Epithelial cell of esophagus (primary cell): ENCODE measurements around the gene OR2T2.
"Not testable (repeated sequence)": the region's sequence is repeated elsewhere in the genome, so short reads cannot be mapped to it uniquely, and the experiment has no call there.

ENCODE experiments used
- DNase-seq: peaks from one replicate; pipeline ENCODE4 v3.0.0; 2010; ENCODE audit warnings: low read depth
- H3K4me3 ChIP-seq: 2 replicates; pipeline ENCODE4 v1.5.1; 2011; ENCODE audit warnings: mild to moderate bottlenecking, low read length, control low read depth
- TF ChIP-seq, protein P1 (sequence below): IDR thresholded peaks from 2 replicates; pipeline ENCODE4 v1.5.1; 2011; ENCODE audit warnings: low read depth, mild to moderate bottlenecking, low read length, control low read depth, inconsistent platforms; ENCODE audit not compliant: insufficient read depth; ENCODE audit errors: missing control alignments

The OR2T2 gene

DNA sequence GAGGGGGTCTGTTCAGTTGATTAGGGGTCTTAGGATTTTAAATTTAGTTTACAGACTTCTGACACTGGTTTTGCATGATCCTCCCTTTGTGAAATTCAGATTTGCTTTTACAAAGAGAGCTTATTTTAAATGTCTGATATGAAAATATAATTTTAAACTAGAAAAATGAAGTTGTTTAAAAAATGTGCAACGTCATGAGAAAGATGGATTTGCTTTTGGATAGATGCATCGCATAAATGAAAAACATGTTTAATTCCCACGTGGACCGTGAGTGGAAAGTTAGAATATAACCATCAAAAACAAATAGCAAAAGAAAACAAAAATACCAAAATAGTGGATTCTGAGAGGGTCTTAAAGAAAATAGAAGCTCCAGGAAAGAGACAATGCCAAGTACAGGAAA is 25.7 kb downstream of the OR2T2 start:
- TF ChIP-seq, protein P1, sequence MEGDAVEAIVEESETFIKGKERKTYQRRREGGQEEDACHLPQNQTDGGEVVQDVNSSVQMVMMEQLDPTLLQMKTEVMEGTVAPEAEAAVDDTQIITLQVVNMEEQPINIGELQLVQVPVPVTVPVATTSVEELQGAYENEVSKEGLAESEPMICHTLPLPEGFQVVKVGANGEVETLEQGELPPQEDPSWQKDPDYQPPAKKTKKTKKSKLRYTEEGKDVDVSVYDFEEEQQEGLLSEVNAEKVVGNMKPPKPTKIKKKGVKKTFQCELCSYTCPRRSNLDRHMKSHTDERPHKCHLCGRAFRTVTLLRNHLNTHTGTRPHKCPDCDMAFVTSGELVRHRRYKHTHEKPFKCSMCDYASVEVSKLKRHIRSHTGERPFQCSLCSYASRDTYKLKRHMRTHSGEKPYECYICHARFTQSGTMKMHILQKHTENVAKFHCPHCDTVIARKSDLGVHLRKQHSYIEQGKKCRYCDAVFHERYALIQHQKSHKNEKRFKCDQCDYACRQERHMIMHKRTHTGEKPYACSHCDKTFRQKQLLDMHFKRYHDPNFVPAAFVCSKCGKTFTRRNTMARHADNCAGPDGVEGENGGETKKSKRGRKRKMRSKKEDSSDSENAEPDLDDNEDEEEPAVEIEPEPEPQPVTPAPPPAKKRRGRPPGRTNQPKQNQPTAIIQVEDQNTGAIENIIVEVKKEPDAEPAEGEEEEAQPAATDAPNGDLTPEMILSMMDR, result no peak
- DNase-seq, result no peak
- H3K4me3 ChIP-seq, result no peak overlapping the region

DNA sequence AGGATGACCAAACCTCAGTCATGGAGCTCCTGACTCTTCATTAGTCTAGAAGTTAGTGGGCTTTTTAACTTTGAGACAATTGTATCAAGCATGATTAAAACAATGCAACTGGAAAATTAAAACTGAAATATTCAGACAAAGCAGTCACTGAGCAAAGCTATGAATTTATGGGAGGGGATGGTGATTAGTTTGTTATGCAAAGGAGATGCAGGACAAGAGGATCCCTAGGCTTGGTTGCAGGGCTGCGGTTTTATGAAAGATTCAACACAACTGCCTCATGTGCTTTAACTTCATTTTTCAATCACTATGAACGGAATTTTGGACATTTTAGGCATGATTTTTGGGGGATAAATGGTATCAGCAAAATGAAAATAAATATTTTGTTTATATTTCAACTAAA is 26.7 kb downstream of the OR2T2 start:
- H3K4me3 ChIP-seq, DNase-seq: not testable (repeated sequence)

DNA sequence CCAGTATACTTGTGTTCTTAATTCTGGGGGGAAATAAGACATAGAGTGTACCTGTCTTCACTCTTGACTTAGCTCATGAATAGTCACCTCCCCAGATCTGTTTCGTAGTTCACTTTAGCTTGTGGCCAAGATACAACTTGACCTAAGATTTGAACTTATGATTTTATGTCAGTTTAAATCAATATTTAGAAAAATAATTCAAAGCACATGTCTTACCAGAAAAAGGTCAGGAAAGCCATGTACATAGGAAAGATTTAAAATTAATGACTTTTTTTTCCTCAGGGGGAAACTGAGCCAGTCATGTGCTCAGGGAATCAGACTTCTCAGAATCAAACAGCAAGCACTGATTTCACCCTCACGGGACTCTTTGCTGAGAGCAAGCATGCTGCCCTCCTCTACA is 27.6 kb downstream of the OR2T2 start, which contains the start of gene OR2T3:
OR2T3 (plus strand) TSS at position 301 of the 400 bp plus-strand sequence; CDS start at position 301, 0 bp downstream.
- not testable (repeated sequence) for H3K4me3 ChIP-seq, DNase-seq

DNA sequence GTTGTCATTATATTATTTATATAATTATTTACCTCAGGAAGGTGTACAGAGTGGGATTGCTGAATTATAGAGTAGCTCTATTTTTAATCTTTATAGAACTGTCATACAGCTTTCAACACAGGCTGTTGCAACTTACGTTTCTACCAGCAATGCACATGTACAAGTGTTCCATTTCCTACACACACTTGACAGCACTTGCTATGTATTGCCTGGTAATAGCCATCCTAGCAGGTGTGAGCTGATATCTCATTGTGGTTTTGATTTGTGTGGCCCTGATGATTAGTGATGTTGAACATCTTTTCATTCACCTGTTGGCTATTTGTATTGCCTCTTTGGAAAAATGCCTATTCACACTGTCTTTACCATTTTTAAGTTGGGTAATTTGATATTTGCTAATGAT is 30.2 kb downstream of the OR2T2 start:
- DNase-seq, H3K4me3 ChIP-seq: not testable (repeated sequence)

DNA sequence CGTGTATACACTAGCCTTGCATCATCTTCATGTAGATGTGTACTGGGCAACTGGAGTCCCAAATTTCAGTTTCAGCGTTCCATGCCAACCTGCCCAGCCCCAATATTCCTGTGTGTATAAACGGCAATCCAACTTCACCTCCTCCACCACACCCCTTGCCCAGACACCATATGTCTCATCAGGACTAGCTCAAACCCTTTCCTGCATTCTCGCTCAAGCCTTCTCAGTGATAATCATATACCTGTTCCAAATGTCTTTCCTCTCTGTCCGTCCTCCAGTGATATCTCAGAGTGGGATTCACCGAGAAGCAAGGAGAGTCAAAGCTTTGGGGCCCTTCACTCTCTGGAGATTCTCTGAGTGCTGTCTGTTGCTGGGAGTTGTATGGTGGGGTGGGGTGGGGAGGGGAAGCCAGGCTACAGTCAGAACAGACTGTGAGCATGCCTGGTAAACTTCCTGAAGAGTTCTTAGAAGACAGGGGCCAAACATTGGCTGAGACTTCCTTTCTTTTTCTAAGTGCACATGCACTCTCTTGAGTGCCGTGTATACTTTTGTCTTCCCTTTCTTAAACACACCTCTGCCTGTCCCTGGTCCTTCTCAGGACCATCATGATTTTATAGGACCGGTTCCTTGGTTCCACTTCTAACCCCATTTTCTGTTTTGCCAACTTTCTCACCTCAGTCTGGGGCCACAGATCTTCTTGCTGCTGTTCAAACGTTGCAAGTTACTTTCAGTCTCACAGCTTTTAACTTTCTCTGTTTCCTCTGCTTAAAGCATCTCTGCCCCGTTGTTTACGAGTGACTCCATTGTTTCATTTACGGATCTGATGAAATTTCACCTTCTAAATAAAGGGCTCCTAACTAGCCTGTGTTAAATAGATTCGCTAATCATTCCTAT is 36.5 kb downstream of the OR2T2 start:
- not testable (repeated sequence) for H3K4me3 ChIP-seq, DNase-seq

DNA sequence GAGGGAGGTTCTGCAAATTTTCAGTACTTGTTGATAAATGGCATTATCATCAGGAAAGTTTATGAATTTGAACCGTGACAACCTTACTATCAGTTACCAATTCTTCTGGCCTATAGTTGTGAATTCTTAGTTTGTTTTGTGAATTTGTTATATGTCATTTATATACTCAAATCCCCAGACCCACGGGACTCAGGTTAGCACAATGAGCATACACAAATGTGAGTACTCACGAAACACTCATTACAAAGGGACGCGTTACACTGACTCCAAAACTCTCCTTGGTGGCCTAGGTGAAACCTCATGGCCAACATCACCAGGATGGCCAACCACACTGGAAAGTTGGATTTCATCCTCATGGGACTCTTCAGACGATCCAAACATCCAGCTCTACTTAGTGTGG is 42.9 kb downstream of the OR2T2 start, which contains the start of gene OR2T5:
OR2T5 (plus strand) TSS at position 301 of the 400 bp plus-strand sequence; CDS start at position 301, 0 bp downstream.
- H3K4me3 ChIP-seq, DNase-seq: not testable (repeated sequence)

DNA sequence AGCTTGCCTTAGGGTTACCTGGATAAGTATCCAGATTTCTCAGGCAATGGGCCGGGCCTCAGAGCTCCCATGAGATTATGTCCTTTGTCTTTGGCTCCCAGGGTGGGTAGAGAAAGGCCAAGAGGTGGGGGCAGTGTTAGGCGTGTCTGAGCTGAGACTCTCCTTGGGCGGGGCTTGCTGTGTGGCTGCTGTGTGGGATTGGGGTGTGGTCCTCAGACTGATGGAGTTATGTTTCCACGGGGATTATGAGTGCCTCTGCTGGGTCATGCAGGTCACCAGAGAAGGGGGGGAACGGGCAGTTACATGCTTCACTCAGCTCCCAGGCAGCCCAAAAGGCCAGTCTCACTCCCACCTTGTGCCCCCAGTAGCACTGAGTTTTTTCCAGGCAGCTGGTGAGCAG is 51.2 kb downstream of the OR2T2 start:
- not testable (repeated sequence) for DNase-seq, H3K4me3 ChIP-seq

DNA sequence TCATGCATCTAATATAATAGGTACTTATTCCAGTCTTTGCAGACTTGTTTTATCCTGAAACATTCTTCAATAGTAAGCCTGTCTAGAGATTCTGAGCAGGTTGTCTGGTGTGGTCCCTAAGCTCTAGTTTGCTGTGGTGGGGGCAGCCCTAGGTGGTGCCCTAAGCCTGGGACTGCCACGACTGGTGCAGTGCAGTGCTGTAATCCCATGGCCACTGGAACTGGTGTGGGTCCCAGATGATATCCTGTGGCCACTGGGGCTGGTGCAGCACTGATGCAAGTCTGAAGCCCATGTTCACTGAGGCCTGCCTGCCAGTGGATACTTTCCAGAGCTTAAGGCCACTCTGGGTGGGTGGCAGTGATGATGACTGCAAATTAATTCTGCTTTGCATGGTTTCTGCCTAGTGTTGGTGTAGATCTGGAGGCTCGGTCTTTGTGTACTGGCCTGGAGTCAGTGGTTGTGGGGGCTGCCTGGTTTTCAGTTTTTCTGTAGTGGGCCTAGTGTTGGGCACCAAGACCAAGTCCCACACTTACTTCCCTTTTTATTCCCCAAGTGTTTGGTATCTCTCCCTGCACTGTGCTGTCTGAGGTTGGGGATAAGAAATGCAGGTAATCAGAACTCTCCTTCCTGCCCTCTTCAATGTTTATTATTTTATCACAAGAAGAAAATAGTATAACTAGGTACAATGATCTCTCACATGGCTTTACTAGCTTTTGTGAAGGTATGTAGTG is 55.0 kb downstream of the OR2T2 start:
- DNase-seq, result not testable (repeated sequence)

More for the DNA sequence above, 55.0 kb downstream of the OR2T2 start:
- not testable (repeated sequence) for H3K4me3 ChIP-seq
